GM18517 (cell line): ENCODE data around the gene GRM4.

ENCODE experiments used
- ATAC-seq: cut with Tn5 transposase; IDR thresholded peaks from one replicate; pipeline ENCODE4 v1.9.1; 2021; ENCODE audit warnings: mild to moderate bottlenecking, moderate library complexity; ENCODE audit not compliant: unreplicated experiment

Gene GRM4

DNA sequence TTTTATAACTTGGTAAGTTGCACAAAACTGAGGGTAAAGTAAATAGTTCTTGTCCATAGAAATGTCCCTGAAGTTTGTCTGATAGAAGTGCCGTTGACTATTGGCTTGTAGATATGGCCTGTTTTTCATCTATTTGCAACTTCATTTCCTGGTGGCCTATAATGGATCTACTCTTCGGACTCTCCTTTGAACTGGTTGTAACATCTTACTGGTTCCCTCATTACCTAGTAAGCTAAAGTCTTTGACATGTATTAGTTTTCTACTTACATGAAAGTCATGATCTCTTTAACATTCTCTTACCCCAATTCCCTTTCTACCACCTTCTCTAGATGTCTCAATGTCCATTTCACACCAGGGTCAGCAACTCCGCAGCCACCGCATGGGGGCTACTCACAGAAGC, 146.3 kb downstream of the GRM4 start:
- ATAC-seq: no peak

DNA sequence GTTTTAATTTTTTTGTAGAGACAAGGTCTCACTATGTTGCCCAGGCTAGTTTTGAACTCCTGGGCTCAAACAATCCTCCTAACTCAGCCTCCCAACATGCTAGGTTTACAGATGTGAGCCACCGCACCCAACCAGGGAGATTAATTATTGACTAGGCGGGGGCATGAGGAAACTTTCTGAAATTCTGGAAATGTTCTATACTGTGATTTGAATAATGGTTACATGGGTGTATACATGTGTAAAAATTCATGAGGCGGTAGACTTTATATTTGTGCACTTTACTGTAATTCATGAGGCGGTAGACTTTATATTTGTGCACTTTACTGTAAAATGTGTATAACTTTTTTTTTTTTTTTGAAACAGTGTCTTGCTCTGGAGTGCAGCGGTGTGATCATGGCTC, 147.2 kb downstream of the GRM4 start:
- ATAC-seq: no peak

DNA sequence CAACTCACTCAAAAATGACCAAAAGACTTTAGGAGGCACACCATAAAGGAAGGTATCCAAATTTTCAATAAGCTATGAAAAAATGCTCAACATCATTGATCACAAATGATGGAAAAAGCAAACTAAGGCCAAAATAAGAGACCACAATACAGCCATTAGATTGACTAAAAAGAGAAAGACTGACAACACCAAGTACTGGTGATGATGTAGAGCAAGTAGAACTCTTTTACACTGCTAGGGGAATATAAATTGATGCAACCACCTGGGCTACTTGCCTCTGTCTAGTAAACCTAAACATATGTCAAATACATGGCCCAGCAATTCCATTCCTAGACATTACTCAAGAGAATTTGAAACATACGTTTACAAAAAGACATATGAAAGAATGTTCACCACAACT, 148.6 kb downstream of the GRM4 start:
- no peak for ATAC-seq

DNA sequence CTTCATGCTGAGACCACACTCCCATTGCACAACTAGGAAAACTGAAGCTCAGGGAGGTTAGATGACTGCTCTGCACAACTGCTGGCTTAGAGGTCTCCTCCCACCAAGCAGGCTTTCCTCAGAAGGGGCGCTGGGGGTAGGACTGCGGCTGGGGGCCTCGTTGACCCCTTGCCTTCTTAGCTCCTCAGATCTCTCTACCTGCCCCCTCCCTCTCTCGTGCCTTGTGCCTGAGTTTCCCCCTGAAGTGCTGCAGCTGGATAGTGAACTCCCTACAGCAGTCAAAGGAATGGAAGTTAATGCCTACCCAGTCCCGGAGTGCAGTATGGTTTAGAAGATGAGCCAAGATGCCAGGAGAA, 149.8 kb downstream of the GRM4 start:
- ATAC-seq: no peak

DNA sequence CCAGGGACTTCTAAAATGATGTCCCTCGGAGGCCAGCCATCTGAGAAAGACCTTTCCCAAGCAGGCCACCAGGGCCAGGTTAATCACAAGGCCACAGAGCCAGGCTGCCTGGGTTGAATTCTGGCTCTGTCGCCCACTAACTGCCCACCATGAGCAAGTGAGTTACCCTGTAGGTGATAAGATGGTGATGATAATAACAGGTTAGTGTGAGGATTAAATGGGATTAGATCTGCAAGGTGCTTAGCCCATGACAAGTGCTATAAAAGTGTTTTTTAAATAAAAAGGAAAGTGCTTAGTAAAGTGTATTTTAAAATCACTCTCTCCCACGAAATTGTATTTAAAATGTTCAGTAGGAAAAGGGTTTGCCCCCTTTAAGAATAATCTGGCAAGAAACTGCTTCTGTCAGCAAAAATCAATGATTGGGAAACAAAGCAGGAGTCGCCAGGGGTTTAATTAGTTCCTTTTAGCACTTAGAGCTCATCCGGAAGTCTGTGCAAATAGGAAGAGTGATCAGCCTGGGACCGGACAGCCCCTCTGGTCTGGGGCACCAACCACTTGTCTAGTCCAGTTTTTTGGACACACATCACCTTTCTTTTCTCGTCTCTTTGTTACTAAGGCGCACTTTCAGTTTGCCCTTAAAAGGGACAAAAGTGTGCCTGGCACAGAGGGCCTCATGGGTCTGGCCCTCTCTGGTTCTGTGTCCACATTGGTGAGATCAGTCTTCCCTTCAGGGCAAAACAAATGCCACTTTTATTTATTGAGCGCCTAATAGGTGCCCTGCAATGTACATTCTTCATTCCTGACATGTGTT, 150.4 kb downstream of the GRM4 start:
- ATAC-seq: no peak

DNA sequence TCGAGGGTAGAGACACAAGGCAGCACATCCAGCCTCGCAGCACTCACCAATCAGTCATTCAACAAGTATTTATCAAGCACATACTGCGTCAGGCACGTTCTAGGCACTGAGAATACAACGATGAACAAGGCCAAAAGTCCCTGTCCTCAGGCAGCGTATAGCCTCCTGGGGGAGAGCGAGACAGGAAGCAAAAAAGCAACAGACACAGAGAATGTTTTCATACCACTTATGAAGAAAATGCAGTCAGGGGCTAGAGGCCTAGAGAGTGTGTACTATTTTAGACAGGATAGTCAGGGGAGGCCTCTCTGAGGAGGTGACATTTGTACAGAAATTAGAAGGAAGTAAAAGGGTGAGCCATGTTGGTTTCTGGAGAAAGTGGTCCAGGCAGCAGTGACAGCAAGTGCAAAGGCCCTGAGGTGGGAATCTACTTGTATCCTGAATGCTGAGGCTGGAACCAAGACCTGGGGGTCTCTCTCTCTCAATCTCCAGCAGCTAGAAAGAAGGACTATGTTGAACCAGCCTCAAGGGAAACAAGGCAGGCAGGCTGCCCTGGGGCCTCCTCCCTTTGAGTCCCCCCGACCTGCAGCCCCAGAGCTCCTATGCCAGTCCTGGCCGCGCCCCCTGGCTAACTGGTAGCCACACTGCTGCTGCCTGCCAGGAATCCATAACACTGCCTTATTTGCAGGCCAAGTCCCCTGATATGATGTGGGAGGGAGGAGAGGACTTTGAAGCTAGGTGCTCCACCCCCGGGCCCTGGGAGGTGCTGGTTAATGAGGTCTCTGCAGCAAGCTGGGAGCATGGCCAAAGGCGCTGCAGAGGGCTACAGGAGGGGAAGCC, 151.2 kb downstream of the GRM4 start:
- no peak for ATAC-seq

DNA sequence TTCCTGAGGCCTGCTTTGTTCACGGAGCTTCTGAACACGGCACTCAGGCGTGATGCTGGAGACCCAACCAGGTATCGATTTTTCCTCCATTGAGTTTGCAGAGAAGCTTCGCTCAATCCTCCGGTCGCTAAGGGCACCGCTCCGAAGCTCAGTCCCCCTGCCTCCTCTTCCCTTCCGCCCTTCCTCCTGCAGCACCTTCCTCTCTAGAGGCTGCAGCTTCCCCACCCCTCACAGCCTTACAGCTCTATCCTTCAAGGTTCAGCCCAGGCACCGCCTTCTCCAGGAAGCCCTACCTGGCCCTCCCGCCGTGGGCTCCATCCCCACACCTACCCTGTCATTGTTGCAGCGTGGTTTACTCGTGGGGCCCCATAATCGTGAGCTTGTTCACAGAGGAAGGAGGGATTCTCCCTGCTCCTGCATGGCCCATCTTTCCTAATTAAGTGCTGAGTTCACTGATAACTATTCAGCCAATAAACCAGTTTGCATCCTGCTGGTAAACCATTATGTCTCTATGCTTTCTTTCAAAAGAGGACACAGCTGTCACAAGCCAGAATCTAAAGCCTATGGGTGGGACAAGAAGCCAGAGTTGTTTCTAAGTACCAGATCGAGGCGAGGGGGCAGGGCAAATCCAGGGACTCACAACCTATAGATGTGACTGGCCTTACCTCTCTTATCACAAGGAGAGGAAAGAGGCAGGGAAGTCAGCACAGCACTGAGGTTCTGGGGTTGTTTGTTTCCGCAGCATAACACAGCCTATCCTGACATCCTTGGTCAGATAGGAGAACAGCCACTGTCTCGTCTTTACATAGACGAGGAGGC, 152.0 kb downstream of the GRM4 start:
- no peak for ATAC-seq

DNA sequence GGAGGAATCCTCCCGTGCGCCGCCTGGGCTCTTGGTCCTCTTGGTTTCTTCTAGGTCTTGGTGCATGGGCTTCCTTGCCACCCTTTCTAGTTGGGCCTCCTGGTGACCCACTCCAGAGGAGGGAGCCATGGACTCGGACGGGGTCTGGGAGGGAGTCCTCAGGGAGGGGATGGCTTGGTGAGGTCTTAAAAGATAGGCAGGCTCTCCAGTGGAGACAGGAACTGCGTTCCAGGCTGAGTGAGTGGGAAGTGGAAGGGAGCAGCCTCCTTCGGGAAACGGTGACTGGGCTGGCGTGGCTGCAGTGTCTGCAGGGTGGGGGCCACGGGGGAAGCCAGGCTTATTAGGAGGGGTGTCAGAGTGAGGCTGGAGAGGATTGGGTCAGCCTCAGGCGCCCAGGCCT, 152.8 kb downstream of the GRM4 start:
- no peak for ATAC-seq

DNA sequence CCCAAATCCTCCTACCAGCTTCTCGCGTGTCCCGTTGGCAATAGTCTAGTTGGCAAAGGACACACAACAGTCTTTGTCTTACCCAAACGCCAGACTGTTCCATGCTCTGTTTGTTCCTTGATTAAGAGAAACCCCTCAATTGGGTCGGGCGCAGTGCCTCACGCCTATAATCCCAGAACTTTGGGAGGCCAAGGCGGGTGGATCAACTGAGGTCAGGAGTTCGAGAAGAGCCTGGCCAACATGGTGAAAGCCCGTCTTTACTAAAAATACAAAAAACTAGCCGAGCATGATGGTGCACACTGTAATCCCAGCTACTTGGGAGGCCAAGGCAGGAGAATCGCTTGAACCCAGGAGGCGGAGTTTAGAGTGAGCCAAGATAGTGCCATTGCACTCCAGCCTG, 153.7 kb downstream of the GRM4 start:
- ATAC-seq: no peak

DNA sequence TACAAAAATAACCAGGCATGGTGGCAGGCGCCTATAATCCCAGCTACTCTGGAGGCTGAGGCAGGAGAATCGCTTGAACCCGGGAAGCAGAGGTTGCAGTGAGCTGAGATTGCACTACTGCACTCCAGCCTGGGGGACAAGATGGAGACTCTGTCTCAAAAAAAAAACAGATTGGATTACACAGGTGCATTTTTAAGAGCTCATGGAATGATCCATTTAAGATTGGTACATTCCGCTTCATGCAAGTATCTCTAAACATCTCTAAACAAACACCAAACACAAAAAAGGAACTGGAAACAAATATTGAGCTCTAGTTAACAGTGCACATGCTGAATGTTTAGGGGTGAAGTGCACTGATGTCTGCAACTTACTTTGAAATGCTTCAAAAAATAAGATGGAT, 154.3 kb downstream of the GRM4 start:
- ATAC-seq: no peak

DNA sequence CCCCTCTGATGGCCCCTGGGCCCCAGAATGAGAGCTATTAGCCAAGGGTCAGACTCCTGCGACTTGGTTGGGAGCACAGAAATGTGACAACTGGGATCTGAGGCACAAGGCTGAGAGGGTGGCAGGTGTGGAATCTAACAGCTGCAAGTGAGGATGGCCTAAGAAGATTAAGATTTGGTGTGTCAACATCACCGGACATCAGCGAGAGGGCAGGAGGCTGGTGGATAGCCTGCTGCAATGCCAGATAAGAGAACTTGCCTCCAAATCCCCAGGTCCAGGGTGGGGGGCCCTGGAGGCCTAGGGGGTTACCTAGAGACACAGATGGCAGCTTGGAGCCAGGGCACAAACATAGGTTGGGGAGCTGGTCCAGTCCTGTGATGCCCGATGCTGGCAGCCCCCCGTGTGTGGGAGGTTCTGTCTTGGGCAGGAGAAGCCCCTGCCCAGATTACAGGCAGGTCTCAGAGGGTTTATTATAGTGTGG, 155.8 kb downstream of the GRM4 start:
- ATAC-seq: no peak

DNA sequence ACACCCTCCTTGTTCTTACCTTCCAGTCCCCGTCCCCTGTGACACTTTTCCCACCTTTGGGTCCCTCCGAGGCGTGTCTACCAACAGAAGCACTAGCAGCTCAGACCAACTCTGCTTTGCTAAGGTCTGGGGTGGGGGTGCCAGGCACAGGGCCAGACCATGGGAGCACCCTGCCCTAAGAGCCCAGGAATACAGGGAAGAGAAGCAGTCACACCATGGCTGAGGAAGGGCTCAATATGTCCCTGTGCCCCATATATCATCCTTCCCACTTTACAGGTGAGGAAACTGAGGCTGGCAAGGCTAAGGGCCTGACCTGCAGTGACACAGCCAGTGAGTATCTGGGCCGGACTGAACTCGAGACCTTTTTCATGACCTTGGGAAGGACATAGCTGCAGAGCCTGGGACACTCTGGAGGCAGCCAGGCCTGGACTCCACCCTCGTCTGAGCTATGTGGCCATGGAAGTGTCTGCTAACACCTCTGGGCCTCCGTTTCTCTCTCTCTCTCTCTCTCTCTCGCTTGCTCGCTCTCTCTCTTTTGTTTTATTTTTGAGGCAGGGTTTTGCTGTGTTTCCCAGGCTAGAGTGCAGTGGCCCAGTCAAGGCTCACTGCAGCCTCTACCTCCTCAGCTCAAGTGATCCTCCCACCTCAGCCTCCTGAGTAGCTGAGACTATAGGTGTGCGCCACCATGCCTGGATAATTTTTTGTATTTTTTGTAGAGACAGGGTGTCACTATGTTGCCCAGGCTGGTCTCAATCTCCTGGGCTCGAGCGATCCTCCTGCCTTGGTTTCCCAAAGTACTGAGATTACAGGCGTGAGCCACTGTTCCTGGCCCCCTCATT, 156.7 kb downstream of the GRM4 start:
- no peak for ATAC-seq

DNA sequence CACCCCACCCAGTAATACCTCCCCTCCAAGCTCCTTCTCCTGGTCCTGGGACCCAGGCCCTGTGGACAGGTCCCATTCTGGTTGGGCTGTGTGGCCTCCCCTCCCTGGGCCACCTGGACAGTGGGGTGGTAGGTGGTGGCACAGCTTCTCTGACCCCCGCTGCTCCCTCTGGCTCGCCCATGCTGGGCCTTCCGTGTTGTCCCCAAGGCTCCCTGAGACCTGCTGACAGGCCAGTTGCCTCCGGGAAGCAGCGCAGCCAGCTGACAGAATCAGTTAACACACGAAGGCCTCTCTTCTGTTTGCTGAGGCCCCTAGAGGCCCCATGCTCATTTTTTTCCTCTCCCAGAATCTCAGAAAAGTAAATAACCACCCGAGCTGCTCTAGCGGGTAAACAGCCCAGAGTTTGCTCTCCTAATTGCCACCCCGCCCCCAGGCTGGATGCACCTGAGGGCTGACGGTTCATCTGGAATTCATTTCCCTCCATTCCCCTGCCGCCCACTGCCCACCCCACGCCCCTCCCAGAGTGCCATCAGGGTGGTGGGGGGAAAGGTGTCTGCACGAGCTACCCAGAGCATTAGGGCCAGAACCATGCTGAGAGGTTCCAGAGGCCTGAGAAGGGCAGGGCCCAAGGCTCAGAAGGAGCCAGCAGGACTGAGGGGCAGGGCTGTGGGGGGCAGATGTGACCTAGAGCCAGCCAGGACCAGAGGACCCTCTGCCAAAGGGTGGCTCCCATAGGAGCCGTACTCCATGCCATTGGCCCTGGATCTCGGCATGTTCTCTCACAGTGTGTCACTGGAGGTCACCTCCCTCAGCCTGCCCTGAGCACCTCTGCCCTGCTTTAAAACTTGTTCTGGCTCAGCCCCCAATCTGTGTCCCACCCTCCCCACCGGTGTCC, 157.5 kb downstream of the GRM4 start:
- ATAC-seq: no peak

DNA sequence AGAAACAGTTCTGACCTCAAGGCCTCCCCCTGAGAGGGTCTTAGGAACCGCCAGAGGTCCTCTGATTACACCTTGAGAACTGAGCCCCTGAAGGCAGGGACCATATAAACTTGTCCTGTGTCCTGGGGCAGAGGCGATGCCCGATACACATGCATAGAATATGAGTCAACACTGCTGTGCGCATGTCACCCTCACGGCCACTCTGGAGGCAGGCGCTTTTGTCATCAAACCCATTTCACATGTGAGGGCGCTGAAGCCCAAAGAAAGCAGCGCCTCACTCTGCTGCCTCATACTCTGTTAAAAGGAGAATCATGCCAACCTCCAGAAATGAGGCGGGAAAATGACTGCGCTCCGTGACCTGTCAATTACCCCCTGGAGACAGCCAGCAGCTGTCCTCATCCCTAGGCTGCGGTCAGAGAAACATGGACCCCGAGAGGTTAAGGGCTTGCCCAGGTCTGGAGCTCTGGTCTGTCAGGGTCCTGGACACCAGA, 158.3 kb downstream of the GRM4 start:
- no peak for ATAC-seq

DNA sequence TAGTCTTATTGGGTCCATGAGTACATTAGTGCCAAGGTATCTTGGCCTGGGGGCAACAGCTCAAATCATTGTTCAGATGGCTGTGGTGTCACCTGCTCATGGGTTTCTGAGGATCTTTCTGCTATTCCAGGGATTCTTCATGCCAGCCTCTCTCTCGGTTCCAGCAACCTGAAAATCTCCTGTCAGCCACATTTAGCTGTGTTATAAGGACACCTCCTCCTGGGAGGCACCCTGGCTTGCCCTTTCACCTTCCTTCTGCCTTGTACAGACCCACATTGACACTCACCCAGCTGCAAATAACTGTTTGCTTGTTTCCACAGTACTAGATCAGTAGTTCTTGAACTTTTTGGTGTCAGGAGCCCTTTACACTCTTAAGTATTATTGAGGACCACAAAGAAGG, 159.9 kb downstream of the GRM4 start:
- ATAC-seq: no peak

DNA sequence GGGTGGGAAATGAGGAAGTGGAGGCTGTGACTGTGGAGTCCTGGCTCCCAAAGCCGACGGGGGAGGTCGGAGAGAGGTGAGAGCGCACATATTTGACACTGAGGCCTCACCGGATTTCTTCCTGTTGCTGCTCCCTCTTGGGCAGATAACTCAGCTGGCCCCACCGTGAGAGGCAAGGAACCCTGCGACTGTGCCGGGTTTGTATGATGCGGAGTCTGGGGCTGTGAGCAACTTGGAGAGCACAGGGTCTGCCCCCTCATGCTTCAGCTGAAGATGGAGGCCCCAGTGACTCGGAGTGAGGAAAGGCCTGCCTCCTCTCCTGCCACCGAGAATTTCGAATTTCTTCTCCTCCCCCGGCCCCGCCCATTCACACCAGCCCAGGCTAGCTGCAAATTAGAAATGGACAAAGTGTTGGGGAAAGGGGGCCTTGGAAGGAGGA, 160.6 kb downstream of the GRM4 start:
- ATAC-seq: no peak

DNA sequence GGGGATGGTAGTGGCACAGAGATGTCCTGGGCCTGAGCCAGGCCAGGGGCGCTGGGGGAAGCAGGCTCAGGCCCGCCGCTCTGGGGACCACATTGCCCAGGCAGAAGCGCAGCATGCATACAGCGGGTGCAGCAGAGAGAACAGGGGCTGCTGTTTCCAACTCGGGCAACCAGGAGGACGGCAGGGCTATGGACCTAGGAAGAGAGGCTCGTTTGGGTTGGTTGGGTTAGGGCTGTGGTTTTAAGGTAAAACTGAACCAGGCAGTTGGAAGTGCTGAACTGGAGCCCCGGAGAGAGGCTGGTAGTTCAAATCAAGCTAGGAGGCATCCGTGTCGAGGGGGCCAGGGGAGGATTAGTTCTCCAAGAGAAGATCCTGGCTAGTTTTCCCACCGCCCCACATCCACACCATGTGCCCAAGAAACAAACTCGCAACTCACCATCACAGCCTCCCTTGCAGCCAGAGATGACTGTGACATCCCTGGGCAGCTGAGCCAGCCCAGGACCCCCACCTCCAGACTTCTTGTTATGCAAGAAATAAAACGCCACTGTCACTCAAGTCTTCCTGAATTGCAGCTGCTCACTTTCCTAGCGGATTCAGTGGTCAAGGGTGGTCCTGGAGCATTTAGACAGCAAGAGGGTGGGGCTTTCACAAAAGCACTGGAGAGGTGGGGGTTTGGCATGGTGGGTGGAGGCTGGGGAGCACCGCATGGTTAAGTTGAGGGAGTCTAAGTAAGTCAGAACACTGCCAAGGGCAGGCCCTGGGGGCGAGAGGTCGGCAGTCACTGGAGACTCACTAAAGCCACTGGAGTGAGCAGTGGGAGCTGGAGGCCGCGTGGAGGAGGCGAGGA, 161.2 kb downstream of the GRM4 start:
- no peak for ATAC-seq

DNA sequence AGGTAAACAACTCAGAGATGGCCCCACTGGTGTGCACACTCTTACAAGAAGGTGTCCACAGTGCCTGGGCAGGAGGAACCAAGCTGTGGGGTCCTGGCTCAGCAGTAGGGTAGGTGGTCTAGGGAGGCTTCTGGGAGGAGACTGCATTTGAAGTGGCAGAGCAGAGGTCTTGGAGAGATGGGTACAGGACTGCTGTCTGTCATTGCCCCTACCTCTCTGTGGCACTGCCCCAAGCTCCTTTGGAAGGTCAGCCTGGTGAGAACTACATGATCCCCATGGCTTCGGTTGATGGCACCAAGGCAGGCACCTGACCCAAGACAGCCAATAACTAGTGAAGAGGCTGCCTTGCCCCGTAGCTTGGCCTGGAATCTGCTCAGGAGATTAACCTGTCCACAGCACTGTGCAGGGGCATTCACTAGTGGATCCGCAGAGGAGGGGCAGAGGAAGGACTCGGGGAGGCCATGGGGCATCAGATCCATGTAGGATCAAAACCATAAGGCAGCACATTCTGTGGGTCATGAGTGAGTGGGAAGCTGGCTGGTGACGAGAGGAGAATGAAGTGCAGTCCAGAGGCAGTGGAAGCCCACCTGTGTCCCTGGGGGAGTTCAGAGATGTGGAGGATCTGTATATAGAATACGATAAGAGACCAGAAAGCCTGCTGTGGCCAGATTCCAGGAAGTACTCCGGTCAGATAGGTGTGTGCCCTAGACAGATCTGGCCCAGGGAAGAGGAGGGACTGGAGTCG, 162.0 kb downstream of the GRM4 start:
- ATAC-seq: no peak
